HUES48 (cell line): ENCODE results near the gene NRN1L.
A peak's percentile ranks its signal among the peaks of the same experiment; 100 is the strongest.

Source experiments
- H3K27ac ChIP-seq: one replicate; pipeline ENCODE4 v1.7.0; 2013; ENCODE audit warnings: low read depth, low read length, inconsistent platforms
- H3K27me3 ChIP-seq: 2 replicates; pipeline ENCODE4 v1.6.1; 2013; ENCODE audit warnings: mild to moderate bottlenecking, low read length; ENCODE audit not compliant: control insufficient read depth, insufficient read depth
- H3K36me3 ChIP-seq: 2 replicates; pipeline ENCODE4 v1.6.1; 2013; ENCODE audit warnings: low read length; ENCODE audit not compliant: control insufficient read depth, insufficient read depth
- H3K4me1 ChIP-seq: 2 replicates; pipeline ENCODE4 v1.6.1; 2013; ENCODE audit warnings: mild to moderate bottlenecking, low read length; ENCODE audit not compliant: control insufficient read depth, insufficient read depth
- H3K4me3 ChIP-seq: 2 replicates; pipeline ENCODE4 v1.5.1; 2013; ENCODE audit warnings: mild to moderate bottlenecking, low read depth, low read length
- H3K9ac ChIP-seq: 2 replicates; pipeline ENCODE4 v1.6.1; 2013; ENCODE audit warnings: mild to moderate bottlenecking, low read depth, low read length, moderate library complexity
- H3K9me3 ChIP-seq: 2 replicates; pipeline ENCODE4 v1.6.1; 2013; ENCODE audit warnings: low read length; ENCODE audit not compliant: control insufficient read depth, insufficient read depth

NRN1L gene

GRCh38 chr16:67931712-67932461, 47.2 kb downstream of the NRN1L start, which contains the start of gene CTRL:
TSS of gene CTRL (minus strand) at chr16:67931862. CDS start at chr16:67931852, 10 bp downstream.
- Histone ChIP-seq H3K4me3 (no peak within 1 kb of the TSS), H3K36me3 (peaks cover 23% of the 10 kb centered on the region), H3K4me1 (peaks cover 6% of the 10 kb centered on the region), H3K27me3 (no peaks in the 10 kb centered on the region), H3K9me3 (no peaks in the 10 kb centered on the region), H3K9ac (no peak within 1 kb of the TSS), H3K27ac (no peak within 1 kb of the TSS)

GRCh38 chr16:67932462-67932840, 47.8 kb downstream of the NRN1L start:
- Histone ChIP-seq H3K9me3 (no peaks in the 10 kb centered on the region), H3K27me3 (no peaks in the 10 kb centered on the region), H3K27ac (no peak overlapping the region), H3K4me3 (no peak overlapping the region), H3K9ac (no peak overlapping the region), H3K36me3 (peaks cover 20% of the 10 kb centered on the region), H3K4me1 (peaks cover 11% of the 10 kb centered on the region)

GRCh38 chr16:67933805-67934204, 49.1 kb downstream of the NRN1L start:
- Histone ChIP-seq H3K4me1 (peaks cover 11% of the 10 kb centered on the region), H3K9ac (no peak overlapping the region), H3K27me3 (no peaks in the 10 kb centered on the region), H3K9me3 (no peaks in the 10 kb centered on the region), H3K4me3 (0 out of 2 replicates have a peak overlapping the region, but pooled peaks have one; percentile 99), H3K36me3 (peaks cover 13% of the 10 kb centered on the region; the same call in 1 of the 2 replicates), H3K27ac (no peak overlapping the region)

- Histone ChIP-seq H3K36me3 (peaks cover 6% of the 10 kb centered on the region; the same call in 1 of the 2 replicates), H3K9ac (0 out of 2 replicates have a peak overlapping the region, but pooled peaks have one; percentile 74), H3K4me1 (peaks cover 11% of the 10 kb centered on the region), H3K27ac (no peak overlapping the region), H3K4me3 (peak overlapping the region; percentile 99), H3K27me3 (no peaks in the 10 kb centered on the region), H3K9me3 (no peaks in the 10 kb centered on the region)
Measured at GRCh38 chr16:67934306-67935100, 49.8 kb downstream of the NRN1L start.

- peaks cover 3% of the 10 kb centered on the region; the same call in 1 of the 2 replicates for H3K36me3 ChIP-seq
- peak overlapping the region; percentile 74 for H3K9ac ChIP-seq
- no peaks in the 10 kb centered on the region for H3K27me3 ChIP-seq
- H3K4me1 ChIP-seq = peaks cover 11% of the 10 kb centered on the region
- H3K27ac ChIP-seq = no peak overlapping the region
- H3K4me3 ChIP-seq = peak overlapping the region; percentile 99
- H3K9me3 ChIP-seq = no peaks in the 10 kb centered on the region
Measured at GRCh38 chr16:67935101-67935401, 50.4 kb downstream of the NRN1L start.

- Histone ChIP-seq H3K27me3 (no peaks in the 10 kb centered on the region), H3K9ac (peak overlapping the region; percentile 84), H3K36me3 (peaks cover 3% of the 10 kb centered on the region; the same call in 1 of the 2 replicates), H3K4me3 (peak overlapping the region; percentile 99), H3K9me3 (no peaks in the 10 kb centered on the region), H3K4me1 (peaks cover 11% of the 10 kb centered on the region), H3K27ac (peak overlapping the region; percentile 73)
Measured at GRCh38 chr16:67935402-67936123, 50.9 kb downstream of the NRN1L start.
